KMS-11 (cell line): ENCODE measurements around the gene TMOD1.

Experiments
- H2AFZ ChIP-seq: fragments of 200-600 bp; sonication (generic); 2 replicates; pipeline ENCODE4 v1.6.1; 2016; ENCODE audit warnings: antibody characterized with exemption, mixed run types, low read depth
- H3K27ac ChIP-seq: fragments of 200-600 bp; sonication (generic); 2 replicates; pipeline ENCODE4 v1.6.1; 2016; ENCODE audit warnings: mild to moderate bottlenecking, mixed run types
- H3K27me3 ChIP-seq: fragments of 200-600 bp; sonication (generic); 2 replicates; pipeline ENCODE4 v1.6.1; 2017; ENCODE audit warnings: mild to moderate bottlenecking, low read depth, mixed run types, moderate library complexity; ENCODE audit not compliant: insufficient read depth
- H3K36me3 ChIP-seq: fragments of 200-600 bp; sonication (generic); 2 replicates; pipeline ENCODE4 v1.6.1; 2017; ENCODE audit warnings: mild to moderate bottlenecking, mixed run types; ENCODE audit not compliant: insufficient read depth
- H3K4me1 ChIP-seq: fragments of 200-600 bp; sonication (generic); 2 replicates; pipeline ENCODE4 v1.6.1; 2016; ENCODE audit warnings: mild to moderate bottlenecking, low read depth, mixed run types; ENCODE audit not compliant: poor library complexity, severe bottlenecking
- H3K4me2 ChIP-seq: fragments of 200-600 bp; sonication (generic); 2 replicates; pipeline ENCODE4 v1.7.0; 2016; ENCODE audit warnings: mild to moderate bottlenecking, mixed run types
- H3K4me3 ChIP-seq: fragments of 200-600 bp; sonication (generic); IDR thresholded peaks from 2 replicates; pipeline ENCODE4 v1.6.1; 2017; ENCODE audit warnings: low read depth, low read length, mixed read lengths; ENCODE audit not compliant: insufficient read depth
- H3K79me2 ChIP-seq: fragments of 200-600 bp; sonication (generic); 2 replicates; pipeline ENCODE4 v1.6.1; 2016; ENCODE audit warnings: low read depth, mixed run types; ENCODE audit not compliant: insufficient read depth
- H3K9ac ChIP-seq: fragments of 200-600 bp; sonication (generic); 2 replicates; pipeline ENCODE4 v1.6.1; 2016; ENCODE audit warnings: mild to moderate bottlenecking, mixed run types
- H4K20me1 ChIP-seq: fragments of 200-600 bp; sonication (generic); 2 replicates; pipeline ENCODE4 v1.6.1; 2016; ENCODE audit warnings: mild to moderate bottlenecking, mixed run types; ENCODE audit not compliant: insufficient read depth
- TF ChIP-seq, protein P1 (sequence below): fragments of 200-600 bp; sonication (generic); conservative IDR thresholded peaks from 2 replicates; pipeline ENCODE4 v1.6.1; 2017; ENCODE audit warnings: low read depth, mild to moderate bottlenecking, antibody characterized with exemption, low read length, moderate library complexity, mixed read lengths

The TMOD1 gene

DNA sequence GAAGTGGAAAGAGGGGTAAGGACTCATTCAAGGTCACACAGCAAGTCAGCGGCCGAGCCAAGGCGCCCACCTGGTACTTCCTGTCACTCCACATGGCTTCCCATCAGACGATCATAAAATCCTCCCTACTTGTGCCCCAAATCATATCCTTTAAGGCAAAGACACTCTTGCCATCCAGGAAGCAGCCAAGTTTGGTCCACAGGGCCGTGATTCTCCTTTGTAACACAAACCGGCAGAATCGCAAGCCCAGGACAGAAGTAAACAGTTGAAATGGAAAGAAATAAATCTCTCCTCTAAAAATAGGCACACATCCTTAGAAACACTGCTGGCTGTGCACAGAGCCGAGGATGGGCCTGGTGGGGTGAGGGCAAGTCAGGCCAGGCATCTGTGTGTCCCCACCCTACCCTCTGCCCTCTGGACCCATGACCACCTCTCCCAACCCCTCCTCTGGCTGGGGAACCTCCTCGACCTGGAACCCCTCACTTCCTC is 30.5 kb downstream of the TMOD1 start:
- no peak overlapping the region for H2AFZ ChIP-seq
- no peaks in the 10 kb centered on the region for H4K20me1 ChIP-seq
- no peaks in the 10 kb centered on the region for H3K27me3 ChIP-seq
- 0 out of 2 replicates have a peak, but pooled peaks cover 3% of the 10 kb centered on the region for H3K36me3 ChIP-seq
- no peaks in the 10 kb centered on the region for H3K79me2 ChIP-seq
- no peak overlapping the region for H3K4me3 ChIP-seq
- peaks cover 27% of the 10 kb centered on the region for H3K4me1 ChIP-seq
- H3K9ac ChIP-seq, result no peak overlapping the region
- TF ChIP-seq, protein P1, sequence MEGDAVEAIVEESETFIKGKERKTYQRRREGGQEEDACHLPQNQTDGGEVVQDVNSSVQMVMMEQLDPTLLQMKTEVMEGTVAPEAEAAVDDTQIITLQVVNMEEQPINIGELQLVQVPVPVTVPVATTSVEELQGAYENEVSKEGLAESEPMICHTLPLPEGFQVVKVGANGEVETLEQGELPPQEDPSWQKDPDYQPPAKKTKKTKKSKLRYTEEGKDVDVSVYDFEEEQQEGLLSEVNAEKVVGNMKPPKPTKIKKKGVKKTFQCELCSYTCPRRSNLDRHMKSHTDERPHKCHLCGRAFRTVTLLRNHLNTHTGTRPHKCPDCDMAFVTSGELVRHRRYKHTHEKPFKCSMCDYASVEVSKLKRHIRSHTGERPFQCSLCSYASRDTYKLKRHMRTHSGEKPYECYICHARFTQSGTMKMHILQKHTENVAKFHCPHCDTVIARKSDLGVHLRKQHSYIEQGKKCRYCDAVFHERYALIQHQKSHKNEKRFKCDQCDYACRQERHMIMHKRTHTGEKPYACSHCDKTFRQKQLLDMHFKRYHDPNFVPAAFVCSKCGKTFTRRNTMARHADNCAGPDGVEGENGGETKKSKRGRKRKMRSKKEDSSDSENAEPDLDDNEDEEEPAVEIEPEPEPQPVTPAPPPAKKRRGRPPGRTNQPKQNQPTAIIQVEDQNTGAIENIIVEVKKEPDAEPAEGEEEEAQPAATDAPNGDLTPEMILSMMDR, result no peak
- no peak overlapping the region for H3K27ac ChIP-seq
- H3K4me2 ChIP-seq, result no peak overlapping the region

DNA sequence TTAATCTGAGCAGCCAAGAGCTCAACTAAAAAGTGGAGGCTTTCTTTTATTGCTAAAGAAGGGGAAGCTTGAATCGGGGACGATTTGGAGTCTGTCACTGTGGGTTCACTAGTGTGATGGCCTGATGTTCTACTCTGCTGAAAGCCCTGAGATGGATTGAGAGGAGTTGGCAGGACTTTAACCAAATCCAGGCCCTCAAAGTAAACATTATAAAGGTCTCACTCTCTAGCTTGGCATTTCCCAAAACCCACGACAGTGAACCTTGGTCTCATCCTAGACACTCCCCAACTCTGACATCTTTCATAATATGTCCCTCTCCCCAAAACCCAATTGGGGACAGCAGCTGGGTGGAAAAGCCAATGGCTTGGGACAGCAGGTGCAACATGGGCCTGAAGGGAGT is 32.7 kb downstream of the TMOD1 start:
- Histone ChIP-seq H2AFZ (no peak overlapping the region), H3K4me2 (no peak overlapping the region), H3K9ac (no peak overlapping the region), H3K79me2 (no peaks in the 10 kb centered on the region), H3K27me3 (no peaks in the 10 kb centered on the region), H3K36me3 (0 out of 2 replicates have a peak, but pooled peaks cover 3% of the 10 kb centered on the region), H3K4me1 (peaks cover 5% of the 10 kb centered on the region), H4K20me1 (no peaks in the 10 kb centered on the region), H3K4me3 (no peak overlapping the region), H3K27ac (no peak overlapping the region)
- TF ChIP-seq, protein P1, result no peak

DNA sequence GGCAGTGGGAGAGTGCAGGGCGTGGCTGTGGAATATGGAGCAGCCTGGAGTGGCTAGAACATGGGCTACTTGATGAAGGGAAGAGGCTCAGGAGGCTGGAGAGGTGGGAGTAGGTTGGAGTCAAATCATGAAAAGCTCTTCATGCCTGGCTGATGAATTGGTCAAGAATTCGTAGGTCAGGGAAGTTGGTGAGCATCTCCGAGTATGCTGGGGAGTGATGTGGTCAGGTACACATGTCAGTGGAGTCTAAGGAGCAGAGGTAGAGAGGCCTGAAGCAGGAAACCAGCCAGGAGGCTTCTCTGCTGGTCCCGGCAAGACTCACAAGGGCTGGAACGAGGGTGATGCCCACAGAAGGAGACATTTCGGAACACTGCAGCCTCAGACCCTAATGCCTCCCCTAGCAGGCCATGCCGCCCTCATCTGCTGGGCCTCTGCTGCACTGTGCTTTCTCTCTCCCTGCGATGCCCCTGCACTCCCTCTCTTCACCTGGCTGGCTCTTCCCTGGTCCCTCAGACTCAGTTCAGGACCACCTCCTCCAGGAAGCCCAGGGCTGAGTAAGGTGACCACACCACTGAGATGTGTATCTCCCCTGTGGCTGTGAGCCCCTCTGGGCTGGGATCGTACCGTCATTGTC is 33.6 kb downstream of the TMOD1 start:
- Histone ChIP-seq H3K9ac (no peak overlapping the region), H3K27ac (no peak overlapping the region), H3K4me2 (no peak overlapping the region), H4K20me1 (no peaks in the 10 kb centered on the region), H3K27me3 (no peaks in the 10 kb centered on the region), H3K36me3 (0 out of 2 replicates have a peak, but pooled peaks cover 3% of the 10 kb centered on the region), H3K4me3 (no peak overlapping the region), H3K79me2 (no peaks in the 10 kb centered on the region), H3K4me1 (no peaks in the 10 kb centered on the region), H2AFZ (no peak overlapping the region)
- TF ChIP-seq, protein P1, result no peak

DNA sequence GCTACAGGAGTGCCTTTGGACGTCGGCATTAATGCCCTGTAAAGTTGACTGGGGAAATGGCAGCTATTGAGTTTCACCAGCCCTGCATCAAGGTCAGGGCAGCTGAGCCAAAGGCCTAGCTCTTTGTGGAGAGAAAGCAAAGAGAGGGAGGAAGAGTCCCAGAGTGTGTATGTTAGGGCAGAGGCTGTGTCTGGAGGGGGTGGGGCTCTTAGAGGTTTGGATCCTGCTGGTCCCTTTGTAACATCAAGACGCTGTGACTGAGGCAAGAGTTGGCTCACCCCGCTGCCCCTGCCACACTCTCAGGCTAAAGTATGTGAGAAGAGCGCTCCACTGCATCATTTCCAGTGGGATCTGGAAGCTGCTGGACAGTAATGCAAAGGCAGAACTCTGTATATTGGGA is 34.3 kb downstream of the TMOD1 start:
- H3K4me3 ChIP-seq, result no peak overlapping the region
- H3K4me1 ChIP-seq, result no peaks in the 10 kb centered on the region
- H3K79me2 ChIP-seq, result no peaks in the 10 kb centered on the region
- 0 out of 2 replicates have a peak, but pooled peaks cover 3% of the 10 kb centered on the region for H3K36me3 ChIP-seq
- H3K27me3 ChIP-seq, result no peaks in the 10 kb centered on the region
- no peak overlapping the region for H3K9ac ChIP-seq
- TF ChIP-seq, protein P1, result no peak
- no peaks in the 10 kb centered on the region for H4K20me1 ChIP-seq
- H2AFZ ChIP-seq, result no peak overlapping the region
- no peak overlapping the region for H3K4me2 ChIP-seq
- no peak overlapping the region for H3K27ac ChIP-seq
